Measurements from ENCODE around the gene CYP39A1. TPM values are rescaled to one million over a fixed set of nuclear protein-coding genes. Genes with fewer than 3 reads are reported as not detected.

CYP39A1 gene, protein sequence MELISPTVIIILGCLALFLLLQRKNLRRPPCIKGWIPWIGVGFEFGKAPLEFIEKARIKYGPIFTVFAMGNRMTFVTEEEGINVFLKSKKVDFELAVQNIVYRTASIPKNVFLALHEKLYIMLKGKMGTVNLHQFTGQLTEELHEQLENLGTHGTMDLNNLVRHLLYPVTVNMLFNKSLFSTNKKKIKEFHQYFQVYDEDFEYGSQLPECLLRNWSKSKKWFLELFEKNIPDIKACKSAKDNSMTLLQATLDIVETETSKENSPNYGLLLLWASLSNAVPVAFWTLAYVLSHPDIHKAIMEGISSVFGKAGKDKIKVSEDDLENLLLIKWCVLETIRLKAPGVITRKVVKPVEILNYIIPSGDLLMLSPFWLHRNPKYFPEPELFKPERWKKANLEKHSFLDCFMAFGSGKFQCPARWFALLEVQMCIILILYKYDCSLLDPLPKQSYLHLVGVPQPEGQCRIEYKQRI
- 0.05 TPM in 1 of 5 replicates, not detected in the others for total RNA-seq (2022; extraction: Qiagen RNA extraction)

DNA sequence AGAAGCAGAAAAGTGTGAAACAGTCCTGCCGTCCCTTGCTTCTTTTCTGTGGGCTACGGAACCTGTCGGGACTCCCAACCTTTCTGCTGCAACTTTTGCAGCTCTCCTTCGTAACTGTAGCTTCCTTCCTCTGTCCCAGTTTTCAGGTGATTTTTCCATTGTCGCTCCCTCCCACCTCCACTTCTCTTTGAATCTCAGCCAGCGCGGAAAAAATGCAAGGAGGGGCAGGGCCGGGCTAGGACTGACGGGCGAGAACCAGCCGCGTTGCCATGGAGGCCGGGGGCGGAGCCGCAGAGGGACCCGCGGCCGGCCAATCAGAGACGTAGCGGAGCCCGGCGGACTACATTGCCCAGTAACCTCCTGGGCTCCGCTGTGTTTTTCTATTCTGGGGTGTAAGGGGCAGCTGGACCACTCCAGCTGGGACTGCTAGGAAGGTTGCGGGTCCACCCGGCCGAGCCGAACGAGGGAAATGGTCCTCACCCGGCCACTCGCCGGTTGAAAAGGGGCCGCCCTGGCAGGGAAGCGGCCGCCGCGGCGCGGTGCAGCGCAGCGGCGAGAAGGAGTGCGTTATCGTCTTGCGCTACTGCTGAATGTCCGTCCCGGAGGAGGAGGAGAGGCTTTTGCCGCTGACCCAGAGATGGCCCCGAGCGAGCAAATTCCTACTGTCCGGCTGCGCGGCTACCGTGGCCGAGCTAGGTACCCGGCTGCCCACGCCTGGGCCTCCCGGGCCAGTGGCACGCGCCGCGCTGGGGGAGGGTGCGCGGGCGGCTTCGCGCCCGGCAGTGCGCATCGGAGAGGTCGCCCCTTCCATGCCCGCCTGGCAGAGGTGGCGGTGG lies at the start of gene CYP39A1, which contains the start of gene SLC25A27:
Gene CYP39A1 (minus strand): TSS at position 216 of the 836 bp plus-strand sequence. CDS start 236 bp downstream, outside the sequence.
Gene SLC25A27 (plus strand): TSS at position 373 of the 836 bp plus-strand sequence. CDS start 218 bp downstream, at position 591.

DNA sequence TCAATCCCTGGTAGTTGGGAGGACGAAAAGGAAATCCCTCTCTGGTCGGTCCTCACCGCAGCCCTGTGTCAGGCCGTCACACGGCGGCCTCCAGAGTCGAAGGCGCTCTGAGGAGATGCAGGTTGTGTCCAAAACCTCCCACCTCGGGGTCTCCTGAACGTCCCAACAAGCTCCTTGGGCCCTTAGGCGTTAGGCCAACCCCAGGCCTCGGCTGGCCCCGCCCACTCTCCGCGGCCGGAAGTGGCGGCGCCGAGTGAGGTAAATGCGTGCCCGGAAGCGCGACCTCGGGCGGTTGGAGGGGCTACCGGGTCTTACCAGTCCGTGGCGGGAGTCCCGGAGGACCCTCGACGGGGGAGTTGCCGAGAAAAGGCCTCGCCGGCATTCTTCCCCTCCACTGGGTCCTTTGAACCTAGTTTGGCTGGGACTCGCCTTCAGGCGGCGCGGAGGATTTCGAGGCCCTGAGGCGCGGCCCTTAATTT lies 35.0 kb upstream of the CYP39A1 start, which contains the start of gene TDRD6:
Gene TDRD6 (plus strand): TSS at position 267 of the 479 bp plus-strand sequence. CDS start 244 bp downstream, outside the sequence.

Other genes with a start within 250 kb of the CYP39A1 start
- gene RCAN2, start 161.4 kb downstream of the CYP39A1 start, total RNA-seq (2022; extraction: Qiagen RNA extraction) = not detected in 5 replicates
- 0.32 to 0.61 TPM (median 0.40 TPM) in 5 replicates for gene SLC25A27, start 157 bp upstream of the CYP39A1 start, total RNA-seq (2022; extraction: Qiagen RNA extraction)
- gene TDRD6, start 35.1 kb upstream of the CYP39A1 start, total RNA-seq (2022; extraction: Qiagen RNA extraction) = not detected in 5 replicates
- 0.06 TPM in 1 of 5 replicates, not detected in the others for gene PLA2G7, start 82.6 kb upstream of the CYP39A1 start, total RNA-seq (2022; extraction: Qiagen RNA extraction)
- not detected in 5 replicates for gene ANKRD66, start 94.1 kb upstream of the CYP39A1 start, total RNA-seq (2022; extraction: Qiagen RNA extraction)
- 0.05 TPM in 1 of 5 replicates, not detected in the others for gene MEP1A, start 140.6 kb upstream of the CYP39A1 start, total RNA-seq (2022; extraction: Qiagen RNA extraction)